ENCODE measurements around the gene COTL1. TPM values are rescaled to one million over a fixed set of nuclear protein-coding genes. Genes with fewer than 3 reads are reported as not detected.

Gene COTL1
- total and polyA plus RNA-seq, 2 experiments from 2014 or later, result 144 to 370 TPM

DNA sequence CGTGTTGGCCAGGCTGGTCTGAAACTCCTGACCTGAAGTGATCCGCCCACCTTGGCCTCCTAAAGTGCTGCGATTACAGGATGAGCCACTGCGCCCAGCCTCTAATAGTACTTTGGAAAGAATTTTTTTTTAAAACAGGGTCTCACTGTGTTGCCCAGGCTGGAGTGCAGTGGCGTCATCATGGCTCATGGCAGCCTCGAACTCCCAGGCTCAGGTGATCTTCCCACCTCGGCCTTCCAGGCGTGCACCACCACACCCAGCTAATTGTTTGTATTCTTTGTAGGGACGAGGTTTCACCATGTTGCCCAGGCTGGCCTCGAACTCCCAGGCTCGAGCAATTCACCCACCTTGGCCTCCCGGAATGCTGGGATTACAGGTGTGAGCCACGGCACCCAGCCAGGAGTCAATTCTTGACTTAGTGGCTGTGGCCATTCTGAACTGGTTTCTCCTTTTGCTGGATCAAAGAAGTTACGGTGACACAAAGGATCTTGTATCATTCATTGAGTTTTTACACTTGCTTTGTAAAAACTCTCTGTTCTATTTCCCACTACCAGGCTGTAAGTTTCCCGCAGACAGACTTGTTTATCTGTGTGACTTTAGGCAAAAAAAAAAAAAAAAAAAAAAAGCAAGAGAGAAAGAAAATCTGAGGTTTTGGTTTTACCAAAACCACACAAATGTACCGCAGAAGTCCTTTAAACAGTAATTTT, 12.7 kb upstream of the COTL1 start:
- no peak for DNase-seq
- no peak overlapping the region for H3K4me2 ChIP-seq (ENCODE audit: unreplicated experiment)
- no peak overlapping the region for H3K4me3 ChIP-seq
- TF ChIP-seq EZH2 (IDR thresholded peaks at IDR 0.05; ENCODE audit: insufficient read depth, poor library complexity, severe bottlenecking), result no peak
- TF ChIP-seq EZH2phosphoT487 (IDR thresholded peaks at IDR 0.05; ENCODE audit: insufficient read depth, low read depth), result no peak
- H3K79me2 ChIP-seq (ENCODE audit: insufficient read depth), result no peaks in the 10 kb centered on the region
- H3K4me1 ChIP-seq (ENCODE audit: insufficient read depth), result no peaks in the 10 kb centered on the region
- H2AFZ ChIP-seq, result no peak overlapping the region
- no peaks in the 10 kb centered on the region for H3F3A ChIP-seq (ENCODE audit: insufficient read depth)
- H3K9me2 ChIP-seq (ENCODE audit: insufficient read depth), result no peaks in the 10 kb centered on the region
- no peak overlapping the region for H3K27ac ChIP-seq
- no peaks in the 10 kb centered on the region for H3K9me3 ChIP-seq (ENCODE audit: low read depth)
- no peaks in the 10 kb centered on the region for H4K20me1 ChIP-seq (ENCODE audit: insufficient read depth)
- 88 to 91% methylated on average over 16 of the region's 16 CpGs for whole genome bisulfite sequencing, 2 experiments (ENCODE audit: low coverage in 1 of 2, low lambda C conversion rate in 2 of 2, missing lambda C conversion rate in 2 of 2)
- H3K36me3 ChIP-seq (ENCODE audit: low read depth), result no peaks in the 10 kb centered on the region
- no peaks in the 10 kb centered on the region for H3K27me3 ChIP-seq (replicated peaks; ENCODE audit: insufficient read depth)
- in situ Hi-C loops (cut with MboI), result no loop called here
- H3K9ac ChIP-seq, result no peak overlapping the region

DNA sequence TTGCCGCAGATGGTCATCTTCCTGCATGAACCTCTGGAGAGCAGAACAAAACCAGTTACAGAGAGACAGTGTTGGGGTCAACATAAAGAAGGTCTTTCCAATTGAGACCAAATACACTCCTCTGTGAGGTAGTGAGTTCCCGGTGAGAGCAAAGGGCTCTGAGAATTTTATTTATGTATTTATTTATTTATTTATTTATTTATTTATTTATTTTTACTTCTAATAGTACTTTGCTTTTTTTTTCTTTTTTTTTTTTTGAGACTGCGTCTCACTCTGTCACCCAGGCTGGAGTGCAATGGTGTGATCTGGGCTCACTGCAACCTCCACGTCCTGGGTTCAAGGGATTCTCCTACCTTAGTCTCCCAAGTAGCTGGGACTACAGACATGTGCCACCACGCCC, 12.1 kb upstream of the COTL1 start:
- 71 to 75% methylated on average over 5 of the region's 5 CpGs for WGBS, 2 experiments (ENCODE audit: low coverage in 1 of 2, low lambda C conversion rate in 2 of 2, missing lambda C conversion rate in 2 of 2)

DNA sequence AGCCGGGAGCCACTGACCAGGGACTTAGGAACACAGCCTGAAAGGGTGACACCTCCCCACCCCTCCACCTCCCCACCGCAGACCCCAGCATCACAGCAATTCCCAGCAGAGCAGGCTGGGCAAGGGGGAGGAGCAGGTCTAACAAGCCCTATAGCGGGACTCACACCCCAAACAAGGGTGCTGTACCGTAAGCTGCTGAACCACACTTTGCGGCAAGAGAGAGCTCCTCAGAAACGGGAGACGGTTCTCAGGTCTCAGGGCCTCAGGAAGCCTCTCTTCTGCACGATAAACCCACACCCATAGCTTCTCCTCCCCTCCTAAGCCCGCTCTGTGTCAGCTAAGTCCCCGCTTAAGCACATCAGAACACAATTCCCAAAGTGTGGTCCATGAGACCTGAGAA, 11.7 kb upstream of the COTL1 start:
- no peaks in the 10 kb centered on the region for H3K36me3 ChIP-seq (ENCODE audit: low read depth)
- H3K9me2 ChIP-seq (ENCODE audit: insufficient read depth), result no peaks in the 10 kb centered on the region
- no peaks in the 10 kb centered on the region for H3K9me3 ChIP-seq (ENCODE audit: low read depth)
- H3K4me1 ChIP-seq (ENCODE audit: insufficient read depth), result no peaks in the 10 kb centered on the region
- no peak overlapping the region for H2AFZ ChIP-seq
- H3K9ac ChIP-seq, result no peak overlapping the region
- WGBS, 2 experiments (ENCODE audit: low coverage in 1 of 2, low lambda C conversion rate in 2 of 2, missing lambda C conversion rate in 2 of 2), result 86 to 93% methylated on average over 10 of the region's 10 CpGs
- no peak overlapping the region for H3K4me3 ChIP-seq
- H3K4me2 ChIP-seq (ENCODE audit: unreplicated experiment), result no peak overlapping the region
- H3K27ac ChIP-seq, result no peak overlapping the region
- no peak for TF ChIP-seq EZH2phosphoT487 (IDR thresholded peaks at IDR 0.05; ENCODE audit: insufficient read depth, low read depth)
- no peak for TF ChIP-seq EZH2 (IDR thresholded peaks at IDR 0.05; ENCODE audit: insufficient read depth, poor library complexity, severe bottlenecking)
- H3K27me3 ChIP-seq (replicated peaks; ENCODE audit: insufficient read depth), result no peaks in the 10 kb centered on the region
- no peak for DNase-seq
- no peaks in the 10 kb centered on the region for H4K20me1 ChIP-seq (ENCODE audit: insufficient read depth)
- in situ Hi-C loops (cut with MboI), result loop anchor here (10.0 kb wide), 1 partner anchor 95 kb away; no protein-coding TSS in a partner anchor
- no peaks in the 10 kb centered on the region for H3F3A ChIP-seq (ENCODE audit: insufficient read depth)
- no peaks in the 10 kb centered on the region for H3K79me2 ChIP-seq (ENCODE audit: insufficient read depth)

More for the DNA sequence above, 12.1 kb upstream of the COTL1 start:
- H3K4me1 ChIP-seq (ENCODE audit: insufficient read depth), result no peaks in the 10 kb centered on the region
- H3K27ac ChIP-seq, result no peak overlapping the region
- H3K36me3 ChIP-seq (ENCODE audit: low read depth), result no peaks in the 10 kb centered on the region
- no peak overlapping the region for H3K4me3 ChIP-seq
- no peaks in the 10 kb centered on the region for H3K9me3 ChIP-seq (ENCODE audit: low read depth)
- no peak for DNase-seq
- TF ChIP-seq EZH2 (IDR thresholded peaks at IDR 0.05; ENCODE audit: insufficient read depth, poor library complexity, severe bottlenecking) (no peak), EZH2phosphoT487 (IDR thresholded peaks at IDR 0.05; ENCODE audit: insufficient read depth, low read depth) (no peak)
- no peaks in the 10 kb centered on the region for H3F3A ChIP-seq (ENCODE audit: insufficient read depth)
- H3K4me2 ChIP-seq (ENCODE audit: unreplicated experiment), result no peak overlapping the region
- H3K9ac ChIP-seq, result no peak overlapping the region
- H3K79me2 ChIP-seq (ENCODE audit: insufficient read depth), result no peaks in the 10 kb centered on the region
- H4K20me1 ChIP-seq (ENCODE audit: insufficient read depth), result no peaks in the 10 kb centered on the region
- no peaks in the 10 kb centered on the region for H3K27me3 ChIP-seq (replicated peaks; ENCODE audit: insufficient read depth)
- in situ Hi-C loops (cut with MboI), result no loop called here
- H2AFZ ChIP-seq, result no peak overlapping the region
- no peaks in the 10 kb centered on the region for H3K9me2 ChIP-seq (ENCODE audit: insufficient read depth)

DNA sequence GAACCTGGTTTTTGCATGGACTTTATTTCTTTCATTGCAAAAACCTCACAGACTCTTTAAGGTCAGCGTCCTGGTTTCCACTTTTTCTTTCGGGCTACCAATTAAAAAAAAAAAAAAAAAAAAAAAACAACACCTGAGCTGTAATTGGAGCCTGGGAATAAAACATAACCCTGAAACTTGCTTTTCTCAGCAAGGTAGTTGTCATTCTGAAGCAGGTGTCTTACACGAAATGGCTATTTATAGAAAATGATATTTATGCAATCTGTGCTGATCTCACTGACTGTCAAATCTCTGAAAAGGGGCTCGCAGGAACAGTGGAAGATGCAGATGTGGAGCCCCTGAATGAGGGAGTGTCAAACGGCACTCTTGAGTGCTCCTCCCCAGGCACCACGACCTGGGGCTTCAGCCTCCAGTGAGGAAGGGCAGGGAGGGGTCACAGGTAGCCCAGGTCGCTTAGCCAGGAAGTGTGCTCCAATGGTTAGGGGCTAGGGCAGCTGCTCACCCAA, 10.4 kb upstream of the COTL1 start:
- in situ Hi-C loops (cut with MboI), result loop anchor here (10.0 kb wide), 1 partner anchor 97 kb away; no protein-coding TSS in a partner anchor
- no peaks in the 10 kb centered on the region for H3F3A ChIP-seq (ENCODE audit: insufficient read depth)
- H3K27me3 ChIP-seq (replicated peaks; ENCODE audit: insufficient read depth), result no peaks in the 10 kb centered on the region
- no peak overlapping the region for H3K4me2 ChIP-seq (ENCODE audit: unreplicated experiment)
- no peak overlapping the region for H3K4me3 ChIP-seq
- WGBS, 2 experiments (ENCODE audit: low coverage in 1 of 2, low lambda C conversion rate in 2 of 2, missing lambda C conversion rate in 2 of 2), result 59 to 61% methylated on average over 7 of the region's 7 CpGs
- no peak for DNase-seq
- H3K79me2 ChIP-seq (ENCODE audit: insufficient read depth), result no peaks in the 10 kb centered on the region
- no peak overlapping the region for H2AFZ ChIP-seq
- no peak overlapping the region for H3K27ac ChIP-seq
- H3K36me3 ChIP-seq (ENCODE audit: low read depth), result no peaks in the 10 kb centered on the region
- no peak for TF ChIP-seq EZH2phosphoT487 (IDR thresholded peaks at IDR 0.05; ENCODE audit: insufficient read depth, low read depth)
- TF ChIP-seq EZH2 (IDR thresholded peaks at IDR 0.05; ENCODE audit: insufficient read depth, poor library complexity, severe bottlenecking), result no peak
- H3K4me1 ChIP-seq (ENCODE audit: insufficient read depth), result no peaks in the 10 kb centered on the region
- no peaks in the 10 kb centered on the region for H4K20me1 ChIP-seq (ENCODE audit: insufficient read depth)
- H3K9me2 ChIP-seq (ENCODE audit: insufficient read depth), result no peaks in the 10 kb centered on the region
- no peak overlapping the region for H3K9ac ChIP-seq
- H3K9me3 ChIP-seq (ENCODE audit: low read depth), result no peaks in the 10 kb centered on the region
